HG03159 (cell line): ENCODE data around the gene ELAVL2.

Source experiments
- ATAC-seq: cut with Tn5 transposase; IDR thresholded peaks from one replicate; pipeline ENCODE4 v1.9.1; 2021; ENCODE audit warnings: mild to moderate bottlenecking, moderate library complexity; ENCODE audit not compliant: unreplicated experiment

ELAVL2 gene

DNA sequence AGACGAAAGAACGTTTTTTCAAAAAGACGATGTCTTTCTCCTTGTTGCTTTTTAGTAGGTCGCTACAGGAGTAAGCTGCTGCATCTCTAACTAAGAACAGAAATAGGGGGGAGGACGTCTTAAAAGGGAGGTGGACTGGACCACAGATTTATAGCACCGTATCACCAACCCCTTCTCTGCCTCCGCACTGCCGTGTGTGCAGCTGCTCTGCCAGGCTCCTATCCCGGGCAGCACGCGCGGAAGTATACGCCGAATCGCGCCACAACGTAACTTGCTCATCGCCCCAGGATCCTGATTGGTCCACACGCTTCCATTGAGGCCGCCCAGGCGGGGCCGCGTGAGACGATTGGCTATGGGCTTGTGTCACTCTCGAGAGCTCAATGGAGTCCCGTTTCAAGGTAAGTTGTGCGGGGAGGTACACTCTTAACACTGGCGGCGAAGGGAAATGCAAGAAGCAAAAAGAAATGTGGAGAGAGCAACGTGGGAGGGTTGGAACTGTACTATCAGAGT, at the start of gene ELAVL2:
ELAVL2 (minus strand) TSS at position 121 of the 510 bp plus-strand sequence. CDS start 64,006 bp downstream, outside the sequence.
- no peak for ATAC-seq

DNA sequence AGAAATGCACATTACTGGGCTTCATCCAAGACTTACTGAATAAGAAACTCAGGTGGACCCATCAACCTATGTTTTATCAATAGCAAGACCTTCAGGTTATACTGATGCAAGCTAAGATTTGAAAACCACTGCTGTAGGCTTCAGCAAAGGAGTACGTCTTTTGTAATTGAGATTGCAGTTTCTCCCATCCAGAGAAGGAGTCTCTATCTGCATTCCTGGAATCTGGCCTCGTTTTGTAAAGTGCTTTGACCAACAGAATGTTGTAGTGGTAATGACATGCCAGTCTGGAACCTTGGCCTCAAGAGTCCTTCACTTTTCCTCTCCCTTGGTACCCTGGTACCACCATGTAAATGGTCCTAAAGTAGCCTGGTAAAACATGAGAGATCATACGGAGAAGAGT, 32.2 kb upstream of the ELAVL2 start:
- ATAC-seq: no peak

DNA sequence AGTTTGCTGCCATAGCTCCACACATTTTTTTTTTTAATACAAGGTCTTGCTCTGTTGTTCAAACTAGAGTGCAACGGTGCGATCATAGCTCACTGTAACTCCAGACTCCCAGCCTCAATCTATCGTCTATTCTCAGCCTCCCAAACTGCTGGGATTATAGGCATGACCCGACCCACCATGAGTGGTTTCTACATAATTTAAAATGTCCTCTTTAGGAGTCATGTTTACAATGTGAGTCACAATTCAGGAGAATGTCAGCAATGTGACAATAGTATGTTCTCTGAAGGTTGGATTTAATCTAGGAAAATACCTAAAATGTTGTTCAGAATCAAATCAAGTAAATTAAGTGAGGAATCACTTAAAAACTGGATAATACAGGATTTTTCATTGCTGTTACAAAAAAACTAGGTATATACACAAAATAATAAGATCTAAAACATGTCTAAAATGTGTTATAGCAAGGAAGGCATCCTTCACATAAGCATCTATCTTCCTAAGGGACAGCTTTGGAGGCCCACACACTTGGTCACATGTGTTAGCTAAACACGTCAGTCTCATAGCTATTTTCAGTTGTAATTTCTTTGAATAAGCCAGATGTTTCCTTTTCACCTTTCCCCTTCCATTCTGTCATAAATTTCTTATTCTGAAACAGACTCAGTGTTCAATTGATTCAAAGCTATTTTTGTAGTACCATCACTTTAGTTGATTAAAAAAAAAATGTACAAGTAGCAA, 30.0 kb upstream of the ELAVL2 start:
- ATAC-seq: no peak

DNA sequence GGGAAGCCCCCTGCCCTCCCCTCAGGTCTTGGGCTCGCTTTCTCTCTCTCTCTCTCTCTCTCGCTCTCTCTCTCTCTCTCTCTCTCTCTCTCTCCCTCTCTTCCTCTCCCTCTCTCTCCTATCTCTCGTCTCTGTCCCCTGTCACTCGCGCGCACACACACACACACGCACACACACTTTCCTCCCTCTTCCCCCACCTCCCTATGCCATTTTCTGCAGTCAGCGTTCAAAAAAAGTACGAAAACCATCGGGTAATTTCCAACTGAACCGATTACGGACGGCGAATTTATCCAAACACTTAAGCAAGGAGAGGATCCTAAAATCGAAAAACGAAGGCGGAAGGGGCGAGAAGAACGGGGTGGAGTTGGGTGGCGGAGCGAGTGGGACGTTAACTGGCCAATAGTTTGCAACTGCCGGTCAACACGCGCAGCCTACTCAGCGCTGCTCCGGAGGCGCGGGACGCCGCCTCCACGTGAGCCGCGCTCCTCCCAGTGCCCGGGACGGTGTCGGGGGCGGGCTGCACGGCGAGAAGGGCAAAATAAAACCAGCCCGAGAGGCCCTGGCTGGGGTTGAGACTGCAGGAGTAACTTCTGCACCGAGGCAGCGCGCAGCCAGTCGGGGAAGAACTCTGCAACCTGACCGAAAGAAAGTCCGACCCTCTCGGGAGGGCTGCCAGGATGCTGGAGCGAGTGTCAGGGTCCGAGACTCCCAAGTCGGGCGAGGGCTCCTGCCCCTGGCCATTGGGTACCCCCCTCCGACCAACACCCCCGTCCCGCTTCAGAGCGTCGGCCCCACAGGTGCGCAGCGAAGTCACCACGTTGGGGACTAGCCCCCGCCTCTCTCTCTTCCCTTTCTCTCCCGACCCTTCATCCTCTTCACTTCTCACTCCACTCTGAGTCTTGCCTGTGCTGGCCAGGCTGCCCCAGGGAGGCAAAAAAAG, 24.9 kb upstream of the ELAVL2 start:
- ATAC-seq: no peak

DNA sequence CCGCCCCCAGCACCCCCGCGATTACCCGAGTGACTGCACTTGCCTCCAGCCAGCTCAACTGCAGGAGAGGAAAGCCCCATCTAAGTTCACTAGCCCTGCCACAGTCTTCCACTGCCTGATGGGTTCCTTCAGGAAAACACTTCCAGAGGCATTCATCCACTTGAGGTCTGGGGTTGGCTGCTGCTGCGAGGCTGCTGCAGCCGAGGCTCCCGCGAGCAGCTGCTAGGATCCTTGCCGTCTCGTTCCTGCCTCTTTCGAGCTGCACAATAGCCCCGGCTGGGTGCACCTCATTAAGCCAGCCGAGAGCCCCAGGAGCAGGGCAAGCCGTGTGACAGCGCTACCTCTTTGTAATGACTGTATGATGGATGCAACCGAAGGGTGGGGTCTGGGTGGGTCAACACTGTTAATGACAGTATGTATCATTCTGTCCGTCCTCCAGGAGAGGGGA, 24.2 kb upstream of the ELAVL2 start:
- ATAC-seq: no peak

DNA sequence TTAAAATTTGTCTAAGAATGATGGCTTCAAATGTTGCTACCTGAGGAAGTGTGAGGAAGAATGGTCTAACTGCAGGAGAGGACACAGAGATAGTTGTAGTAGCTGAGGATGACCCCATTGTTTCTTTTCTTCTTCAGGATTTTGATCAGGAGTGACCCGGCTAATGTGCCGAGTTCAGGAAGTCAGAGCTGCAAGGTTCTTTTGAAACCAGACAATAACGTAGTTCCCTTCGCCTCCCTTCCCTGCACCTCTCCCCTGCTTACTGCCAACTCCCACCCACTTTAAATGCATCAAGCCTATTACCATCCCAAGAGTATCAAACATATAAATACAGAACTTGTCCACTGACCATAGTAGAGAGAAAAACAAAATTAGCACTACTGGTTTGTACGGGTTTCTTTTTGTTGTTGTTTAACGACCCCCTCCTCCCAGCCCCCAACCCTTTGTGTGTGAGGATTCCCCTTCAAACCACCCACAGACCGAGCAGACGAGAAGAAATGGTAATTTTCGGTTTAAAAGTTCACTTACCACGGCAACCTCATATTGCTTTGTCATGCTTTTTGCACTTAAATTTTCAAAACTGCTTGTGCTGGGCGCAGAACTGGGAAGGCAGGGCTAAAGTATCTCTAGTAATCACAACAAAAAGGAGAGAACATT, 23.5 kb upstream of the ELAVL2 start:
- ATAC-seq: no peak

DNA sequence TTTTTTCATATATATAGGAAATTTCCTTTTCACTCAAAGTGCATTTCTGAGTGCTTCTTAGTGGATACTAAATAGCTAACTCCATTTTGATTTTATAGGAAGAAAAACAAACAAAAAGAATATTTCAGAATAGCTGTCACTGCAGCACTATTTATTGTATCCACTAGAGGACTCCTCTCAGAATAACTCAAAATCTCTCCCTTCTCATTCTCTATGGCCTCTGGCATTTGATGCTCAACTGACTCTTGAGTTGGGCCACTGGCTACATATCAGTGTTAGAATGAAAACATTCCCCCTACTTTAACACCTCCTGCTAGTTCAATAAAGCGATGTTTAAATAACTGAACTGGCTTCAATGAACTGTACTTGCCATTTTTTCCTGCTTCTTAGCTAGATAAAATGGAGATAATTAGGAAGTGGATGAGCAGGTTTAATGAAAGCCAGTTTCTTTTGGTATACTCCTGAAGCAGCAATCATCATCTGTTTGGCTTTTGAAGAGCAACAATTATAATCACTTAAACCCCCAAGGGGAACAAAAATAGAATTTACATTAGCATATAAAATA, 16.6 kb upstream of the ELAVL2 start:
- ATAC-seq: no peak

DNA sequence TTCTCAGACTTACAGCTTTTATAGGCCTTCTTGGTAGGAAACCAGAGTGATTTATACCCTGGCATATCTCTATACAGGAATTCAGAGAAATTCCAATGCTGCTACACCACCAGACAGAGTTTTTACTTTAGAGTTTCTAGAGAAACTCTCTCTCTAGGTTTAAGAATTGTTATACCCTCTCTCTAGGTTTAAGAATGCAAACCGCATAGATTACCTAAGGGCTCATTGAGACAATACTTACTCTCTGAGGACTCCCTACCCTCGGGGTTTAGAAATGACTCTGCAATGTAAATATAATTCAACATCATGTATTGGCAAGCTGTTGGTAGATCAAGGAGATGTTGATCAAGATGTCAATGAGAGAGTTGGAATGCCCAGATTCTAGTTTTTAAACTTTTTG, 15.3 kb upstream of the ELAVL2 start:
- no peak for ATAC-seq

DNA sequence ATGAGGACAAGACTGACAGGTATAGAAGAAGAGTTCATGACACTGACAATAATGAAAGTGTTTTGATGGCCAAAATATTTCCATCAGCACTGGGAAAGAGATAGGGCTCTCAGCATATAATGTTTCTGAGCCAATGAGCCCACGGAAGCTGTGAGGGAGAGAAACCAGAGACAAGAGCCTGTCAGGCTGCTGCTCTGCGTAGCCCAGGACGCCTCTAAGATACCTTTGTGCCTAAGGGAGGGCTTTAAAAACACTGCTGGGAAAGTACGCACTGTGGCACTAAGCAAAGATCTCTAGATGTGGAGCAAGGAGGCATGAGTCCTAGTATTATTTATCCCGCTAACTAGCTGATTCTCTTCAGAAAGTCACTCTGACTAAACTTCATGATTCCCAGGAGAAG, 11.0 kb upstream of the ELAVL2 start:
- ATAC-seq: no peak

DNA sequence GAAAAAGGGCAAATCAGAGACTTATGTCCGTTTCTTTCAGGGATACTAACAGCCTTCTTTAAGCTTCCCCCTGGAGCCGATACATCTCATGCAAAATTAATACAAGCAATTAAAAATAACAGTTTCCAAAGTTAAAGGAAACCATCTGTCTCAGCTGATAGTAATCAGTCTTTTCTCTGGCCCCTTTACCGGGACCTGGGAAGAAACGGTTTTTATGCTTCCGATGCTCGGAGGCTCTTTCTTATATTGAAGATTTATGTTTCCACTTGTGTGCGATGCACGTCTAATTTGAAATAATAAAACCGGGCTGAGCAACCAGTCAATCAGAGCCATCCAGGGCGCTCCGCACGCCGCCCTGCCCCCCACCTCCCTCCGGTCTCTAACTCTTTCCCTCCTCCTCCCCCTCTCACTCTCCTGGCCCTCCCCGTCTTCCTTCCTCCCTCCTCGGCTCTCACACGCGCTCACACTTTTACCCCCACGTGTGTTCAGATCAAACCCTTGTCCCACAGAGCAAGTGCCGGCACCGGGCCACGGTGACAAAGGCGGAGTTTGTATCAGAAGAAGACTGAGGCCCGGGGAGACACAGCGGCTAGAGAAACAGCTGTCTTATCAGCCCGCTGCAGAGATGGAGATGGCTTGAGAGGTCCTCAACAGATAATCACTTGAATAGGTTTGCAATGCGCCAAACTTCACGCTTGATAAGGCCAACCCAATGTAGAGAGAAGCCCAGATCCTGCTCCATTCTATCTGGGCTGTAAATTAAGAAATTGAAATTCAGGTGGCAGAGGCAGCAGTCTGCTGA, 5.1 kb upstream of the ELAVL2 start:
- no peak for ATAC-seq

DNA sequence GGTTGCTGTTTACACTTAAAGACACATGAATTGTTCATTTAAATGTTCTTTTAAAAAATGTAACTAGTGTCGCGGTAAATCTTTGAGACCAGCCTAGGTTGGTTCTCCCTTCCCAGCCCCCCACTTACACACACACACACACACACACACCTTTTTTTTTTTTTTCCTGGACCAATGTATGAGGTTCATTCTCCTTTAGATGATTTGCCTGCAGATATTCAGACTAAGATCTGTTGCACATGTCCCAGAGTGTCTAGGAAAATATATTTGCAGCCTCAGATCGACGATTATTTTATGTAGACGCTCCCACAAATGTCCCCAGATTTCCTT, 4.4 kb upstream of the ELAVL2 start:
- ATAC-seq: no peak

DNA sequence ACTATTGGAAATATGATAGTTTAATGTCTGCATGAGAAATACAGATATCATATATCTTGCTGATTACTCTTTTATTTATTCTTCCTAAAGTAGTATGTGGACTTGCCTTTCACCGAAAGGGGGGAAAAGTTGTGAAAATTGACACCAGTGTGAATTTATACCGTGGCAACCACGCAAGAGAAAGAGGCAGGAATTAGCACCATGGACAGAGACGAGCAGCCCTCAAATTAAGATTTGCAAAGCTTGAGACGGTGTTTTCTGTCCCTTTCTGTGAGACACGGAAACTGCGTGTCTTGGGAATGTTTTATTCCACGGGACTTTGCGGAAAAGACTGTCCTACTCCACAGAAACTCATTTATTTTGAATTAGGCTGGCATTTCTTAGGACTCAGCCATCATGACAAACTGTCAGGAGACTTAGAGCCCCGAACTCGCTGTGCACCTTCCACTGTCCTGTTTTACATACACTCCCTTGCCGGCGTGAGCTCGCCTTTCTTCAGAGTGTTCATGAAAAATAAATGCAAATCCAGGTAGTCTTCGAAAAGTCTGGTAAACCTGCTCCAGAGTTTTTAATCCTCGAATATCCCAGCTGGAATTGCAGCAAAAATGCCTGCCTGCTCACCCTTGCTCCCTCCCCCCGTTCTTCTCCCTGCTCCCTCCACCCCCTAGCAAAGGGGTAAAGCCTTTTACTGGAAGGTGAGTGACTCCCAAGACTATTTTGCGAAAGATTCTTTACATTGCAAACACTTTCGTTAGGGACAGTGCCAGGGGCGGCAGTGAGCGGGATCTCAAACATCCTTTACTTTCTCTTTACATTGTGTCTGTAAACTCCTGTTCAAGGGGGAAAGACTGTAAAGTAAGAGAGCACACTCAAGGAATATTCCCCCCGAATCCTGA, 3.8 kb upstream of the ELAVL2 start:
- no peak for ATAC-seq

DNA sequence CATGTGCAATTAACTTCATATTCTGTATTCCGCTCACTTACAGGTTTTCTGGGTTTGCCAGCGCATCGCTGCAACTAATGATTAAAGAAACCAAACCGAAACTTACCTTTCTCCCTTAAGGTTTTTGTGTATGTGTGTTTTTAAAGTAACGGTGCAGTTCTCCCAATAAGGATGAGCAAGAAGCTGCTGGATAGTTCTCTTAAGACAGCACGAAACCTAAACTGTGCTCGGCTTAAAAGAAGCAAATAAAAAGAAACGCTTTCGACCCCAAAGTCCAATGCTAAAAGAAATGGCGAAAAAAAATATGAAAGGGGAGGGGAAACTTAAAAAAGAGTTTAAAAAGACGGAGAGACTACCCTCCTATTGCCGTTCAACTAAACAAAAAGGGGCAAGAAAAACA, 340 bp downstream of the ELAVL2 start:
- ATAC-seq: no peak

DNA sequence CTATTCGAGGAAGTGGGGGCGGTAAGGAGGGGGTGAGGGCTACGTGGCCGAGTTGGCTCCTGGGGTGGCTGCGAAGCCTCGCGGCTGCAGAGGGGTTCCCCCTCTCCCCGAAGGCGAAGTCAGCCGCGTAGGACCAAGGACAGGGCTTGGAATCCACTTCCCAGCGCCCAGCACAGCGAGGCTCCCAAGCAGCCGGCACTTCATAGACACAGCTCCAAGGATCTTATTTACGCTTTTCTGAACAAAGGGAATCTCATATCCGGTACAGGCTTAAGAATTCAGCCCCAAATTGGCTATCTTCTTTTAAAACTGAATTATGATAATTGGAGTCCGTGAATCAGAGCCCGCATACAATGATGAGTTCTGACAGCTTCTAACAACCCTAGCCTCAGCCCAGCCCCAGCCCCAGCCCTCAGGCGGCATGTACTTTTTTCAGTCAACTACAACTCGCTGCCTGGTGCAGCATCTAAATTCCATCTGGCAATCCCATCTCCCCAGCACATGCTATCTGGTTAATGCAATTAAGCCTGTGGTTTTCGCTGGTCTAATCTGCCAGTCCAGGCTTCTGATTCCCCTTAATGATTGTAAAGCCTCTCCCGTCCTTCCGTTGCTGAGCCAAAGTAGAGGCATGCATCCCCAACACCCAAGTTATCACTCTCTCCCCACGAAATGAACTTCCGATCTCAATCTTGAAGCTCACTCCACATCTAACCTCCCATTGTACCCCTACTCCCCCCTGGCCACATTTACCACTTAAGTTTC, 1.0 kb downstream of the ELAVL2 start:
- no peak for ATAC-seq

DNA sequence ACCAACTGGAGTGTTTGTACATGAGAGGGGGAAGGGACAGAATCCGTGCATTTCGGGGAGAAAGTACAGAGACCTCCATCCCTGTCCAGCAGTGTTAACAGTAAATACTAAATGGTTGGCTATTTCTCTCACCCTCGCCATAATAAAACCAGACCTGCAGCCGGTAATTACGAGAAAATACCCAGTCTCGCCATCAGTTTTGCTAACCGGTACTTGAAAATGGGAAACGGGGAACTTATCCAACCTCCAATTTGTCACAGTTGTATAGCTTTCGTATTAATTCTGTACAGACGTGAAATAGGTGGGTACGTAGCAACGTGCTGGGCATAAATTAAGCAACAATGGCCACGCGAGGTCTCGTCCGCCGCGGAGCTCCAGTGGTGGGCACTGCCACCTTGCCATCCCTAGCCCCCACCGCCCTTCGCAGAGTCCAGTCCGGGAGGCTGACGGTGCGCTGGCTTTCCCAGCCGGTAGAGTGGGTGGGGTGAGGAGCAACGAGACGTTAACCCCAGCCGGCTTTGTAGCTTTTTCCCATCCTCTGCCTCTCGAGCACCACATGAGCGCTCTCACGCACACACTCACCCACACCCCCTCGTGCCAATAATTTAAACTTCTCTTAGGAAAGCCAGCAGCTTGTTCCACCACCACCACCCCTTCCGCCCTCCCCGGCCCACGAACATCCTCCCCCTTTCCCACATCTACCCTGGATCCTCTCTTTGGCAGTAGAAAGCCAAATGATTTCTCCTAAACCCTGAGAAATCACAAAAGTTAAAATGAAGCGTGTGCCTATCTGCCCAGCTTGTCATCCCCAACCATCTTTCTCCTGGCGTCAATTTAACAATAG, 1.8 kb downstream of the ELAVL2 start:
- ATAC-seq: no peak

DNA sequence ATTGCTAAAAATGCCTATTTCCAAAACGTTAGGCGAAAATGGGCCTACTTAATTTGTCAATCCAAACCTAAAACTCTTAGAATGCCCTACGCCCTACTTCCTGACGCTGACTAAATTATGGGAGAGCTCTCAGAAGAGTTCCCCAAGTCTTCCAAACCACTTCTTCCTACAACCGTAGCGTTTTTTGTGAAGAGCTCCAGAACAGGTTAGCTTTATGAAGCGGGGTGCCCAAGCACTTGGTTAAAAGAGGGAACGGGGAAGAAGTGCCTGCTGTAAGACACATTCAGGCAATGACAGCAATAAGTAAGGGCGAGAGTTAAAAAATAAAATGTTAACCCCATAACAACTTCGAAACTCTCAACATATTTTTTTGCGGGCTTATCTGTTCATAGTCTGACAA, 2.8 kb downstream of the ELAVL2 start:
- no peak for ATAC-seq

DNA sequence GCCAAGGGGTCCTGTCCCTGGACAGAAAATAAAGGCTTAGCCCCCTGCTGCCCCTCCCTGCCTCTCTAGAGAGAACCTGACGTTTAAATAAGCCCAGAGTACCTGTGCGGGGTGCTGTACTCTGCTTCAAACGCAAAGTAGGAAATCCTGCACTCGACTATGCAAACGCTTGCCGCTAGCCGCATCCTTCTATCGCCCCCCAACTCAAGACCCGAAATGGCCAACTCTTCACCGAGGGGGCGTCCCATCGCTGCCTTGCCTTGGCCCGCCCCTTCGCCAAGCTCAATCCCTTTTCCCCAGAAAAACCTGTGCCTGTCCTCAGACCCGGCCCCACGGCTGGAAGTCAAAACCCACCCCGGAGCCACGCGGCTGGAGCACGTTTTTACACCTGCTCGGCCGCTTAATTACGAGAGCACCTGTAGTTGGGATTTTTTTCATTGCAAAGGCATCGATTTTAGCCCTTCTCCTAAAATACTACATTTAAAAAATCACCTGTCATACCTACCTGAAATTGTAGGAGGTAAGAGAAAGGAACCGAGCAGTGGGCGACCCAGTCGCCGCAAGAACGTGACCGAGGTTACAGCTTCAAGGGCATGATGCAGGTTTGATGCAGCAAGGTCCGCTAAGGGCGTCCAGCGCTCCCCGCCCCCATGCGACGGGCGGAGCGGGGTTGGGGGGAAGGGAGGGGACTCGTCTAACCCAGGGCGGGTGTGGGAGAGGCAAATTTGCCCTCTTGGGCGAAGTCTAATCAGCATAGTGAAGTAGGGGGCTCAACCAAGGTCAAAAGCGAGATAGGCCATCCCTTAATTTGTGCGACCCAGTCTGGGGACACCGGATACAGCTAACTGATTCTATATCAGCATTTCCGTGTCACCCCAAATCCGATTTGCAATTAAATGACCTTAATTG, 3.5 kb downstream of the ELAVL2 start:
- ATAC-seq: no peak
